NCI-H128 (cell line): ENCODE data around the gene TBX2.

Experiments used
- DNase-seq: peaks from one replicate; lab custom pipeline; 2025; ENCODE audit not compliant: unreplicated experiment; lab: John Stamatoyannopoulos, UW

TBX2 gene

GRCh38 chr17:61412143-61412859 is 12.7 kb downstream of the TBX2 start:
- peak; percentile 50 for DNase-seq

- no peak for DNase-seq
Measured at GRCh38 chr17:61412860-61413660, 13.4 kb downstream of the TBX2 start.

GRCh38 chr17:61413661-61414126 is 14.1 kb downstream of the TBX2 start:
- DNase-seq, result no peak

- no peak for DNase-seq
Measured at GRCh38 chr17:61414141-61414935, 14.7 kb downstream of the TBX2 start.

GRCh38 chr17:61414936-61415251 is 15.3 kb downstream of the TBX2 start:
- DNase-seq, result no peak

GRCh38 chr17:61415374-61416210 is 15.9 kb downstream of the TBX2 start:
- no peak for DNase-seq

GRCh38 chr17:61416211-61416539 is 16.5 kb downstream of the TBX2 start:
- no peak for DNase-seq

- DNase-seq, result no peak
Measured at GRCh38 chr17:61416540-61417363, 17.1 kb downstream of the TBX2 start.

GRCh38 chr17:61418449-61418848 is 18.8 kb downstream of the TBX2 start:
- DNase-seq, result no peak

- DNase-seq, result no peak
Measured at GRCh38 chr17:61419496-61420046, 19.9 kb downstream of the TBX2 start.

- no peak for DNase-seq
Measured at GRCh38 chr17:61420052-61420451, 20.4 kb downstream of the TBX2 start.

- DNase-seq, result no peak
Measured at GRCh38 chr17:61420745-61421398, 21.2 kb downstream of the TBX2 start.

- no peak for DNase-seq
Measured at GRCh38 chr17:61421460-61421859, 21.8 kb downstream of the TBX2 start.

GRCh38 chr17:61422116-61422799 is 22.6 kb downstream of the TBX2 start:
- no peak for DNase-seq

GRCh38 chr17:61422869-61423268 is 23.2 kb downstream of the TBX2 start:
- DNase-seq, result no peak

- DNase-seq, result no peak
Measured at GRCh38 chr17:61423967-61424649, 24.5 kb downstream of the TBX2 start.

GRCh38 chr17:61425682-61426481 is 26.2 kb downstream of the TBX2 start:
- no peak for DNase-seq
